Measurements from ENCODE around the gene LRRC47. TPM values are rescaled to one million over a fixed set of nuclear protein-coding genes. Genes with fewer than 3 reads are reported as not detected.

The LRRC47 gene
- polyA plus RNA-seq, 1 experiment = 17.7 TPM

GRCh38 chr1:3772027-3772714, 24.1 kb downstream of the LRRC47 start:
- TF ChIP-seq CTCF (IDR thresholded peaks at IDR 0.05; ENCODE audit: insufficient read depth, low read depth, low read length) = no peak
- H3K4me3 ChIP-seq (ENCODE audit: low read depth, low read length) = peak overlapping the region; percentile 63
- ChIA-PET POLR2A (no interaction called here), CTCF (no interaction called here)
- no peak for DNase-seq (ENCODE audit: low read depth)
- H3K36me3 ChIP-seq (ENCODE audit: control insufficient read depth, insufficient read depth, low read length) = no peaks in the 10 kb centered on the region; the same call in 1 of the 2 replicates
- no peaks in the 10 kb centered on the region for H3K27me3 ChIP-seq (ENCODE audit: control insufficient read depth, insufficient read depth, low read length)

GRCh38 chr1:3771108-3772026, 24.9 kb downstream of the LRRC47 start:
- peak overlapping the region; percentile 63 for H3K4me3 ChIP-seq (ENCODE audit: low read depth, low read length)
- ChIA-PET POLR2A (no interaction called here), CTCF (interaction anchor here (0.9 kb wide), 1 partner anchor 10 kb away, joined by 3 read pairs; no protein-coding TSS in a partner anchor)

GRCh38 chr1:3770047-3770765, 26.1 kb downstream of the LRRC47 start:
- no peaks in the 10 kb centered on the region for H3K36me3 ChIP-seq (ENCODE audit: control insufficient read depth, insufficient read depth, low read length)
- no peak overlapping the region for H3K4me3 ChIP-seq (ENCODE audit: low read depth, low read length)
- ChIA-PET POLR2A (no interaction called here), CTCF (interaction anchor here (0.6 to 0.7 kb wide), 2 partner anchors 31 to 80 kb away, joined by 3 read pairs; no protein-coding TSS in a partner anchor)
- no peak for DNase-seq (ENCODE audit: low read depth)
- TF ChIP-seq CTCF (IDR thresholded peaks at IDR 0.05; ENCODE audit: insufficient read depth, low read depth, low read length) = no peak
- peaks cover 2% of the 10 kb centered on the region; the same call in 1 of the 2 replicates for H3K27me3 ChIP-seq (ENCODE audit: control insufficient read depth, insufficient read depth, low read length)

More at GRCh38 chr1:3771108-3772026, 24.9 kb downstream of the LRRC47 start:
- Histone ChIP-seq H3K36me3 (ENCODE audit: control insufficient read depth, insufficient read depth, low read length) (no peaks in the 10 kb centered on the region; the same call in 1 of the 2 replicates), H3K27me3 (ENCODE audit: control insufficient read depth, insufficient read depth, low read length) (peaks cover 2% of the 10 kb centered on the region; the same call in 1 of the 2 replicates)
- no peak for DNase-seq (ENCODE audit: low read depth)
- TF ChIP-seq CTCF (IDR thresholded peaks at IDR 0.05; ENCODE audit: insufficient read depth, low read depth, low read length) = no peak

GRCh38 chr1:3768811-3769390, 27.4 kb downstream of the LRRC47 start:
- DNase-seq (ENCODE audit: low read depth) = no peak
- ChIA-PET CTCF (no interaction called here), POLR2A (no interaction called here)
- Histone ChIP-seq H3K27me3 (ENCODE audit: control insufficient read depth, insufficient read depth, low read length) (peaks cover 2% of the 10 kb centered on the region; the same call in 1 of the 2 replicates), H3K4me3 (ENCODE audit: low read depth, low read length) (no peak overlapping the region), H3K36me3 (ENCODE audit: control insufficient read depth, insufficient read depth, low read length) (no peaks in the 10 kb centered on the region)
- TF ChIP-seq CTCF (IDR thresholded peaks at IDR 0.05; ENCODE audit: insufficient read depth, low read depth, low read length) = no peak

Measured in BJ (cell line).